ENCODE measurements around the gene PPFIBP1. TPM values are rescaled to one million over a fixed set of nuclear protein-coding genes. Genes with fewer than 3 reads are reported as not detected.

PPFIBP1 gene
- total RNA-seq, 1 donor: 131 TPM

- H3K4me3 ChIP-seq (ENCODE audit: low read depth, low read length): no peak overlapping the region
- no peak for DNase-seq (ENCODE audit: low read depth)
- no peak for TF ChIP-seq CTCF (IDR thresholded peaks at IDR 0.05; ENCODE audit: insufficient read depth, low read length)
Measured at GRCh38 chr12:27488479-27488878, 35.5 kb upstream of the PPFIBP1 start.

- no peak overlapping the region for H3K4me3 ChIP-seq (ENCODE audit: low read depth, low read length)
- no peak for TF ChIP-seq CTCF (IDR thresholded peaks at IDR 0.05; ENCODE audit: insufficient read depth, low read length)
- DNase-seq (ENCODE audit: low read depth): no peak
Measured at GRCh38 chr12:27491226-27491625, 32.8 kb upstream of the PPFIBP1 start.

GRCh38 chr12:27493260-27493940 is 30.6 kb upstream of the PPFIBP1 start:
- H3K4me3 ChIP-seq (ENCODE audit: low read depth, low read length): no peak overlapping the region
- DNase-seq (ENCODE audit: low read depth): no peak
- no peak for TF ChIP-seq CTCF (IDR thresholded peaks at IDR 0.05; ENCODE audit: insufficient read depth, low read length)

- no peak for DNase-seq (ENCODE audit: low read depth)
- H3K4me3 ChIP-seq (ENCODE audit: low read depth, low read length): no peak overlapping the region
Measured at GRCh38 chr12:27497446-27497845, 26.6 kb upstream of the PPFIBP1 start.

GRCh38 chr12:27498149-27498548 is 25.9 kb upstream of the PPFIBP1 start:
- H3K4me3 ChIP-seq (ENCODE audit: low read depth, low read length): no peak overlapping the region
- DNase-seq (ENCODE audit: low read depth): no peak
- TF ChIP-seq CTCF (IDR thresholded peaks at IDR 0.05; ENCODE audit: insufficient read depth, low read length): no peak

More at GRCh38 chr12:27497446-27497845, 26.6 kb upstream of the PPFIBP1 start:
- TF ChIP-seq CTCF (IDR thresholded peaks at IDR 0.05; ENCODE audit: insufficient read depth, low read length): no peak

GRCh38 chr12:27498761-27499160 is 25.2 kb upstream of the PPFIBP1 start:
- H3K4me3 ChIP-seq (ENCODE audit: low read depth, low read length): no peak overlapping the region
- peak; percentile 22 for DNase-seq (ENCODE audit: low read depth)
- no peak for TF ChIP-seq CTCF (IDR thresholded peaks at IDR 0.05; ENCODE audit: insufficient read depth, low read length)

- no peak for DNase-seq (ENCODE audit: low read depth)
- no peak for TF ChIP-seq CTCF (IDR thresholded peaks at IDR 0.05; ENCODE audit: insufficient read depth, low read length)
Measured at GRCh38 chr12:27499377-27499776, 24.6 kb upstream of the PPFIBP1 start.

More at GRCh38 chr12:27499377-27499776, 24.6 kb upstream of the PPFIBP1 start:
- no peak overlapping the region for H3K4me3 ChIP-seq (ENCODE audit: low read depth, low read length)

Data from fibroblast of the aortic adventitia (primary cell).